ENCODE data around the gene ERCC6L2.

ERCC6L2 gene

DNA sequence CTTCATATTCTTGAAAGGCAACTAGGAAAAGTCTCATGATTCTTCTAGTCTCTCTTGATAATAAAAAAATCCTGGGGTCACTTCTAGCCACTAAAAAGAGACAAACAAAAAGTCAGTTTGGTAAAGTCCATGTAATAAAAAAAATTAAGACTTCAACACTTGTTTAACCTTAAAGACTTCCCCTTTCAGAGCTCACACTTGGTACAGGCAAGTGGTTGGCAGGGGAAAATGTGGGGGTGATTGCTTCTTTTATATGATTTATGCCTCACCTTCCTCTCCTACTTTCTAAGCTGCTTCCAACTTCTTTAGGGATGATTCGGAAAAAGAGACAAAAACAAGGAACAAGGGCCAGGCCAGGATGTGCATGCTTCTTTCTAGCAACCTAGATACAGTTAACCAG, 5.1 kb upstream of the ERCC6L2 start:
- H4K20me1 ChIP-seq (ENCODE audit: insufficient read depth) = no peaks in the 10 kb centered on the region
- H3K4me3 ChIP-seq (IDR thresholded peaks at IDR 0.05; ENCODE audit: insufficient read depth, low read depth, low read length) = no peak overlapping the region
- H3K27ac ChIP-seq = no peak overlapping the region
- TF ChIP-seq, protein P1, sequence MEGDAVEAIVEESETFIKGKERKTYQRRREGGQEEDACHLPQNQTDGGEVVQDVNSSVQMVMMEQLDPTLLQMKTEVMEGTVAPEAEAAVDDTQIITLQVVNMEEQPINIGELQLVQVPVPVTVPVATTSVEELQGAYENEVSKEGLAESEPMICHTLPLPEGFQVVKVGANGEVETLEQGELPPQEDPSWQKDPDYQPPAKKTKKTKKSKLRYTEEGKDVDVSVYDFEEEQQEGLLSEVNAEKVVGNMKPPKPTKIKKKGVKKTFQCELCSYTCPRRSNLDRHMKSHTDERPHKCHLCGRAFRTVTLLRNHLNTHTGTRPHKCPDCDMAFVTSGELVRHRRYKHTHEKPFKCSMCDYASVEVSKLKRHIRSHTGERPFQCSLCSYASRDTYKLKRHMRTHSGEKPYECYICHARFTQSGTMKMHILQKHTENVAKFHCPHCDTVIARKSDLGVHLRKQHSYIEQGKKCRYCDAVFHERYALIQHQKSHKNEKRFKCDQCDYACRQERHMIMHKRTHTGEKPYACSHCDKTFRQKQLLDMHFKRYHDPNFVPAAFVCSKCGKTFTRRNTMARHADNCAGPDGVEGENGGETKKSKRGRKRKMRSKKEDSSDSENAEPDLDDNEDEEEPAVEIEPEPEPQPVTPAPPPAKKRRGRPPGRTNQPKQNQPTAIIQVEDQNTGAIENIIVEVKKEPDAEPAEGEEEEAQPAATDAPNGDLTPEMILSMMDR (conservative IDR thresholded peaks at IDR 0.05; ENCODE audit: low read depth, low read length) = no peak
- peaks cover 11% of the 10 kb centered on the region for H3K4me1 ChIP-seq (ENCODE audit: low read depth, poor library complexity, severe bottlenecking)
- no peaks in the 10 kb centered on the region for H3K27me3 ChIP-seq (ENCODE audit: insufficient read depth, low read depth)
- H3K36me3 ChIP-seq (ENCODE audit: insufficient read depth) = no peaks in the 10 kb centered on the region
- no peak overlapping the region for H2AFZ ChIP-seq (ENCODE audit: low read depth)
- no peak overlapping the region for H3K9ac ChIP-seq
- H3K4me2 ChIP-seq = no peak overlapping the region
- peaks cover 15% of the 10 kb centered on the region for H3K79me2 ChIP-seq (ENCODE audit: insufficient read depth, low read depth)

DNA sequence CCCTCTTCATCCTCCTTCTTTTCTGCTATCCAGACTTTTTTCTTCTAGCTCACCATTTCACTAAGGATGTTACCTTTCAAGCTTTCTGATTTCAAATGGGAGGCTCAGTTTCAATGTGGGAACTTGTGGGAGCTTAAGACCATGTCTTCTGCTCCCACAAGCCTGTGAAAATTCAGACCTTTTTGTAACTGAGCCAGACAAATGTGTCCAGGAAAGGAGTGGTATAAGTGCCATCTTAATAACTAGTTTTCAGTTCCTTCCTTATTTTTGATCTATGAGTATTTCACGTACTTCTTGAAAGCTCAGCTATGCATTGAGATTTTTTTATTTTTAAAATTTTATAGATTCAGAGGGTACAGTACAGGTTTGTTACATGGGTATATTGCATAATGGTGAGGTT, 4.6 kb upstream of the ERCC6L2 start:
- Histone ChIP-seq H3K27me3 (ENCODE audit: insufficient read depth, low read depth) (no peaks in the 10 kb centered on the region), H4K20me1 (ENCODE audit: insufficient read depth) (no peaks in the 10 kb centered on the region), H3K9ac (no peak overlapping the region), H3K36me3 (ENCODE audit: insufficient read depth) (no peaks in the 10 kb centered on the region), H3K4me3 (IDR thresholded peaks at IDR 0.05; ENCODE audit: insufficient read depth, low read depth, low read length) (no peak overlapping the region), H3K27ac (no peak overlapping the region), H3K4me2 (no peak overlapping the region), H3K79me2 (ENCODE audit: insufficient read depth, low read depth) (peaks cover 15% of the 10 kb centered on the region), H3K4me1 (ENCODE audit: low read depth, poor library complexity, severe bottlenecking) (peaks cover 11% of the 10 kb centered on the region), H2AFZ (ENCODE audit: low read depth) (no peak overlapping the region)
- TF ChIP-seq, protein P1 (conservative IDR thresholded peaks at IDR 0.05; ENCODE audit: low read depth, low read length) = no peak

DNA sequence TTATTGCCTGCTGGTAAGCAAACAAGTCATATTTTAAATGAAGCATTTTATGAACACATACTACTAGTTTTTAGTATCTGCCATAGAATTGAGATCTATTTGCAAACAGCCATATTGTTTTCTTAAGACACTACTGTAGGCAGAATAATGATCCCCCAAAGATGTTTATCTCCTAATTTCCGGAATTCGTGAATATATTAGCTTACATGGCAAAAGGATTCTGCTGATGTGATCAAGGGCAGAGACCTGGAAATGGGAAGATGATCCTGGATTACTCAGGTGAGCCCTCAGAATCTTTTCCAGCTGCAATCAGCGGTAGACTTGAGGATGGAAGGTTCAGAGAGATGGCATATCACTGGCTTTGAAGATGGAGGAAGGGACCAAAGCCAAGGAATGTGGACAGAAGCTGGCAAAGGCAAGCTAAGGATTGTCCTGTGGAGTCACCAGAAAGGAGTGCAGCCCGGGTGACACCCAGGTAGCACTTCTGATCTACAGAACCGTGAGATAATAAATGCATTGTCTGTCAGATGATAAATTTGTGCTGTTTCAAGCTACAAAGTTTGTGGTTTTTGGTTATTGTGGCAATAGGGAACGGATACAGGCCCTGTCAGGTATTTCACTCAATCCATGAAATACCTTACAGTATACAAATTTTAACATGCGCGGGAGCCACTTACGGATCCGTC, 1.0 kb upstream of the ERCC6L2 start:
- Histone ChIP-seq H3K4me1 (ENCODE audit: low read depth, poor library complexity, severe bottlenecking) (peaks cover 11% of the 10 kb centered on the region), H3K79me2 (ENCODE audit: insufficient read depth, low read depth) (peaks cover 19% of the 10 kb centered on the region), H3K4me2 (peak overlapping the region; percentile 84; the same call in 1 of the 2 replicates), H3K36me3 (ENCODE audit: insufficient read depth) (no peaks in the 10 kb centered on the region), H3K27ac (no peak overlapping the region), H3K27me3 (ENCODE audit: insufficient read depth, low read depth) (no peaks in the 10 kb centered on the region), H4K20me1 (ENCODE audit: insufficient read depth) (no peaks in the 10 kb centered on the region), H3K9ac (no peak overlapping the region), H2AFZ (ENCODE audit: low read depth) (no peak overlapping the region; the same call in 1 of the 2 replicates), H3K4me3 (IDR thresholded peaks at IDR 0.05; ENCODE audit: insufficient read depth, low read depth, low read length) (no peak overlapping the region)
- TF ChIP-seq, protein P1 (conservative IDR thresholded peaks at IDR 0.05; ENCODE audit: low read depth, low read length) = no peak

DNA sequence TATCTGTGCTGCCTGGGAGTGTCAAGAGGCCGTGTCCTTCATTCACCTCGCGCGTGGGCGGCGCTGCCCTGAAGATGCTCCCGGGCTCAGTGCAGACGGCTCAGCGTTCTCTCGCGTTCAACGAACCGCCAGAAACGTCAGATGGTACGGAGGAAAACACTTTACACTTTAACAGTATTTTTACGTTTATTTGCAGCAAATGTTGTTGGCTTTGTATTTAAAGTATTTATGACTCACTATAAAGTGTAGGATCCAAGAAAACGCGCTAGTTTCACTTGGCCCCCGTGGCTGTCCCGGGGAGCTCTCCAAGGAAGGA, 544 bp upstream of the ERCC6L2 start:
- peak overlapping the region; percentile 84; the same call in 1 of the 2 replicates for H3K4me2 ChIP-seq
- peaks cover 24% of the 10 kb centered on the region for H3K79me2 ChIP-seq (ENCODE audit: insufficient read depth, low read depth)
- H4K20me1 ChIP-seq (ENCODE audit: insufficient read depth) = no peaks in the 10 kb centered on the region
- H2AFZ ChIP-seq (ENCODE audit: low read depth) = no peak overlapping the region; the same call in 1 of the 2 replicates
- TF ChIP-seq, protein P1 (conservative IDR thresholded peaks at IDR 0.05; ENCODE audit: low read depth, low read length) = no peak
- H3K27me3 ChIP-seq (ENCODE audit: insufficient read depth, low read depth) = no peaks in the 10 kb centered on the region
- H3K27ac ChIP-seq = no peak overlapping the region
- H3K36me3 ChIP-seq (ENCODE audit: insufficient read depth) = no peaks in the 10 kb centered on the region
- no peak overlapping the region for H3K4me3 ChIP-seq (IDR thresholded peaks at IDR 0.05; ENCODE audit: insufficient read depth, low read depth, low read length)
- peaks cover 11% of the 10 kb centered on the region for H3K4me1 ChIP-seq (ENCODE audit: low read depth, poor library complexity, severe bottlenecking)
- H3K9ac ChIP-seq = no peak overlapping the region

Data from KMS-11 (cell line).